Esophagus muscularis mucosa (tissue), 4 donors: ENCODE measurements around the gene PUSL1.

Experiments
- CTCF ChIP-seq, 3 experiments: fragments of 200-600 bp in 2 of 3; fragments of 450-650 bp in 1 of 3; sonication (generic) in 2 of 3; IDR thresholded peaks; one replicate each; pipeline ENCODE4 v1.5.1; 2017 to 2019; ENCODE audit warnings: antibody characterized with exemption in 3 of 3, mild to moderate bottlenecking in 2 of 3, moderate library complexity in 1 of 3
- EP300 ChIP-seq: sonication (generic); formaldehyde crosslinking; IDR thresholded peaks from one replicate; pipeline ENCODE4 v1.6.1; 2017; ENCODE audit warnings: antibody characterized with exemption
- POLR2A ChIP-seq: fragments of 450-650 bp; IDR thresholded peaks from one replicate; pipeline ENCODE4 v1.6.1; 2017; ENCODE audit warnings: antibody characterized with exemption, moderate library complexity, mild to moderate bottlenecking, low read depth
- POLR2AphosphoS5 ChIP-seq, 2 donors: sonication (generic); formaldehyde crosslinking; IDR thresholded peaks; one replicate each; pipeline ENCODE4 v1.6.1; 2017; ENCODE audit warnings: antibody characterized with exemption in 2 of 2

- TF ChIP-seq POLR2A (no peak), CTCF (IDR thresholded peaks at IDR 0.05) (no peak), POLR2AphosphoS5 (IDR thresholded peaks at IDR 0.05) (no peak), EP300 (no peak)
These were observed 1.6 kb upstream of the PUSL1 start for GRCh38 chr1:1306661-1307260.
